Activated CD8-positive, alpha-beta memory T cell treated with anti-CD3 and anti-CD28 coated beads for 4 hours (primary cell): ENCODE results near the gene DCST1.
A peak's percentile ranks its signal among the peaks of the same experiment; 100 is the strongest.

Experiments used
- DNase-seq, 2 donors: peaks; one replicate each; pipeline ENCODE4 v3.0.0-alpha.2; 2020; ENCODE audit warnings: low read depth in 2 of 2

DCST1 gene

GRCh38 chr1:155072531-155073289, 39.1 kb downstream of the DCST1 start:
- no peak for DNase-seq

GRCh38 chr1:155073377-155074242, 40.0 kb downstream of the DCST1 start:
- DNase-seq = no peak

GRCh38 chr1:155075535-155075934, 41.9 kb downstream of the DCST1 start:
- no peak for DNase-seq

DNA sequence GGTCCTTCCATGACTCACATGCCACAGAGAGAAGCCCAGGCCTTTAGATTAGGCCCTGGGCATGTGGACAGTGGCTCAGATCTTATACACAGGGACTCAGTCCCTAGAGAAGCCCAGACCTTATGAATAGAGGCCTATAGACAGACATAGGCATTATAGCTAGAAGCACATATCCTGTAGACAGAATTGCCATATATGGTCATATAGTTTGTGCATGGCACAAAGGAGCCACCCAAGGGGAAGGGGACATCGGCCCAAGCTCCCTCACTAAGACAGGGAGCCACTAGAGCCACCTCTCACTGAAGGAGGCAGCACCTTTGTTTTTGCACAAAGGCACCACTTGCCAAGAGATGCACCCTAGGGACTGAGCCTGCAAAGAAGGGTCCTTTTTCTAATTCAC, 42.7 kb downstream of the DCST1 start:
- no peak for DNase-seq

- no peak for DNase-seq
These were observed 43.7 kb downstream of the DCST1 start for GRCh38 chr1:155077346-155077745.

GRCh38 chr1:155077758-155078445, 44.3 kb downstream of the DCST1 start:
- DNase-seq = no peak

DNA sequence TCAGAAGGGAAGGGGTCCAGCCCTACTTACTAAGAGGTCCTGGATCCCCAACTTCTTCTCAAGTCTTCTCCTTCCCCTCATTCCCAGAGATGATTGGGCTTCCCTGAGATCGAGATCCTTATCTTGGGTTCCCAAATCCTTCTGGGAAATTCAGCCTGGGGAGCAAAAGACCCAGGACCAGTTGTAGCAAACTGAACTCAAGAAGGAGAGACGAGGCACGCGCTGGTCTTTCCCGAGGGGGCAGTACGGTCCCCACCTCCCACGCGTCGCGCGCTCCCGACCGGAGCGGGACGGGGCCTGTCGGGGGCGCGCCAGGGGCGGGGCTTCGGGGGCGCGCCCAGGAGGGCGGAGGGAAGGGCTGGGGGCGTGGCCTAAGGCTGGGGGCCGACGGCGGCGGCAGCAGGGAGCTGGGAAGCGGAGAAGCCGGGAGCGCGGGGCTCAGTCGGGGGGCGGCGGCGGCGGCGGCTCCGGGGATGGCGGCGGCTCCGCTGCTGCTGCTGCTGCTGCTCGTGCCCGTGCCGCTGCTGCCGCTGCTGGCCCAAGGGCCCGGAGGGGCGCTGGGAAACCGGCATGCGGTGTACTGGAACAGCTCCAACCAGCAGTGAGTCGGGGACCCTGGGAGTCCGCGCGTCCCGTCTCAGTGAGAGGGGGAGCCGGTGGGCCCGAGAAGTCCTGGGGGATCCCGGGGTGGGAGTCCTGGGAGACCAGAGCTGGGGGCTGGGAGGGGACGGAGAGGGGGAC, 45.0 kb downstream of the DCST1 start, which contains the start of gene EFNA3:
Gene EFNA3 (plus strand): TSS at position 369 of the 741 bp plus-strand sequence. CDS start 105 bp downstream, at position 474.
- DNase-seq = no peak

- DNase-seq = no peak
These were observed 45.5 kb downstream of the DCST1 start for GRCh38 chr1:155079210-155079486.

- no peak for DNase-seq
These were observed 46.1 kb downstream of the DCST1 start for GRCh38 chr1:155079487-155080311.

DNA sequence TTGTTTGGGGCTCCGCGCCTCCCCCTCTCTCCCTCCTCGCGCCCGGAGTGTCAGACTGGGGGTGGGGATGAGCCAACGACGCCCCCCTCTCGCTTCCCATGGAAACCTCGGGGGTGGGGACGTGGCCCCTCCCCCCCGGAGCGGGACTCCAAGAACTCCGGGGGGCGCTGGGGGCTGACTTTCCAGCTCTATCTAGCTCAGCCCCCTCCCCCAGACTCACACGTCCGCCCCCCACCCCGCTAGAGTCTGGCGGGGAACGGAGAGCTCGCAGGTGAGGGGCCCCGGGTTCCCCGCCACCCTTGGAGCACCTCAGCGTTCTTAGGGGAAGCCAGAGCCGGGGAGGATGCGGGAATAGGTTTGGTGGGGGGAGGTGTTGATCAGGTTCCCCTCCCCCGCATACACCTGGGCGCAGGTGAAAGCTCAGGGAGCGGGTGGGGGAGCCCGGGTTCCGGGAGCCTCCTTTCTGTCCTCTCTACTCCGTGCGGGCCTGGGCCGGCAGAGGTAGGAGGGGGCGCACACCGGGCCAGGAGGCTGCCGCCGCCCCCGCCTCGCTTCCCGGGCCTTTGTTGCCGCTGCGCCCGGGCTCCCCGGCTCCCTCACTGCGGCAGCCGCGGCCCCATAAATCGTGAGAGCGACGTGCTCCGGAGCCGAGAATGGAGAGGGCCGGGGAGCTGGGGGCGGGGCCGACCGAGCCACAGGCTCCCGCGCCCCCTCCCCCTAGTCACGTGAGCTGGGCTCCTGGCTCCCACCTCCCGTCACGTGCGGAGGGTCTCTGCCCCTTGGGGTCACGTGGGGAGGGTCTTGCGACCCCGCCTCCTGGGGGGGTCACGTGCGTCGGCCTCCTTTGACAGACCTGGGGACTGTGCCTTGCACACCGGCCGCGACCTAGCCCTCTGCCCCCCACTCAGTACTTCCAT, 46.9 kb downstream of the DCST1 start:
- DNase-seq = no peak

DNA sequence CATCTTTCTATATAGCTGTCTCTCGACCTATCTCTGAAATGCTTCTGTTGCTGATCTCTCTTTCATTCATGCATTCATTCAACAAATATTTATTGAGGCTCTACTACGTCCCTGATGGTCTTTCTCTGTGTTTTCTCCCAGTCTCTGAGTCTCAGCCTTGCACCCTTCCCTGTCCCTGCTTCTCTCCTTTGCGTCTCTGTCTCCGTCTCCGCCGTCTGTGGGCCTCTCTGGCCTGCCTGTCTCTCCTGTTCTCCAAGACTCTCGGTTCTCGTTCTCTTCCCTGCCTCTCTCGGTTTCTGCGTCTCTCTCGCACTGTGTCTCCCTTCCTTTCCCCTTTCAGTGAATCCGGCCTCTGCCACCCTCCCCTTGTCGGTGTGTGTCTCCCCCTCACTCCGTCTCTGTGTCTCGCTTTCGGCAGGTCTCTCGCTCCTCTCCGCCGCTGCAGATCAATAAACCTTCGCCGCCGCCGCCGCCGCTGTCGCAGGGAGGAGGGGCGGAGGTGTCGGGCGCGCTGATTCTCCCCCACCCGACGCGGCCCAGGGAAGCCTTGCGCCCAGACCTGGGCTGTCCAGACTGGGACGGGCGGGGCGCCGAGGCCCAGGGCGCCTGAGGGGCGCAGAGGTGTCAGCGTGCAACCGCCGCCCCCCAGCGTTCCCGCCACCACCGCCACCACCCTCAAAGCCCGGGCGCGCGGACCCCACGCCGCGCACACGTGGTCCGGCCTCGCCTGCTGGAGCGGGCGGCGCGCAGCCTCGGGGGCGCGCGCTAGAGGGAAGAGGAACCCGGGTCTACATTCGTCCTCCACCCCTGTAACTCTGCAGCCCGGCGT, 48.1 kb downstream of the DCST1 start:
- no peak for DNase-seq

DNA sequence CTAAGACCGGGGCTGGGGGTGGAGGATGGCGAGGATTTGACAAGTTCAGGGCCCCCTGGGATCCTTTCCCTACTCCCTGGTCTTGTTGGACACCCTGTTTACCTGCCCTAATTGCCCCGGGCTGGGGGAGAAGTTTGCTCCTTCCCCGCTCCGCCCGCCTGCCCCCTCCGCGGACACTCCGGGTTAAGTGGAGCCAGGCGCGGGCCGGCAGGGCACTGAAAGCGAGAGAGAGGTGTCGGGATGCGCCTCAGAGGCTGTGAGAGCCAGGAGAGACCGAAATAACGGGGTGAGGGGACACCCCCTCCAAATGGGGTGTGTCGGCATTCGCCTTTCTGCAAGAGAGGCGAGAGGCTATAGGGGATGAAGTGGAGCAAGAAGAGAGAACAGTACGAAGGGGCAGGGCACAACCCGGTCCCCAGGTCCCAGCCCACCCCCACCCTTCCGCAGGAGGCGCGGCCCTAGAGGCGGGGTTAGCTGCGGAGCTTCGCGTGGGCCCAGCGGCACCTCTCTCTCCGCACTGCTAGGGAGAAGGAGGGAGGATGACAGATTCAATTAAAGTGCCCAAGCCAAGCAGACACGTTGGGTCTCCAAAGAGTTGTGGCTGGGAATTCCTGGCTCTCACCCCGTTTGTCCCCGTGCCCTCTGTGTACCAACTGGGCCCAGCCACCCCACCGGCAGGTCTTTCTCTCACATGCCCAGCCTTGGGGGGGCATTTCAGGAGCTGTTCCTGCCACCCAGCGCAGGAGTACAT, 48.9 kb downstream of the DCST1 start:
- DNase-seq = no peak

DNA sequence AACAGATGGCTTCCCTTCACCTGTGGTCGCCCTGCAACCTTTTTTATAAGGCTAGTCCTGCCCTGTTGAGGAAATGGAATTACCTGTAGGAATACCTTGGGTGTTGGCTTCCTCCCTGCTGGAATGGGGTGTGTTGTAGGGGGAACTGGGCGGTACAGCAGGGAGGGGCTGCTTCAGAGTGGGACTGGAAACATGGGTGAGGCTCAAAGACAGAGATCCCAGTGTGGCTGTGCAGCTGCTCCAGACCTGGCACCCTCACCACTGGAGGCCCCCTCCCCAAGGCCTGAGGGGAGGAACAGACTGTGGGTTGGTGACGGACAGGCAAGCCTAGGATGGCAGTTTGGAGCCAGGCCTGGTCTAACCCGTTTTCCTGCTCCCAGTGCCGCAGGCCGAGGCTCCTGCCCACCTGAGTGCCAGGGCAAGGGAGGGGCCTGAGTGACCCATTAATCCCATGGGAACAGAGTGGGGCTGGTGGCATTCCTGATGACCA, 49.5 kb downstream of the DCST1 start:
- no peak for DNase-seq

DNA sequence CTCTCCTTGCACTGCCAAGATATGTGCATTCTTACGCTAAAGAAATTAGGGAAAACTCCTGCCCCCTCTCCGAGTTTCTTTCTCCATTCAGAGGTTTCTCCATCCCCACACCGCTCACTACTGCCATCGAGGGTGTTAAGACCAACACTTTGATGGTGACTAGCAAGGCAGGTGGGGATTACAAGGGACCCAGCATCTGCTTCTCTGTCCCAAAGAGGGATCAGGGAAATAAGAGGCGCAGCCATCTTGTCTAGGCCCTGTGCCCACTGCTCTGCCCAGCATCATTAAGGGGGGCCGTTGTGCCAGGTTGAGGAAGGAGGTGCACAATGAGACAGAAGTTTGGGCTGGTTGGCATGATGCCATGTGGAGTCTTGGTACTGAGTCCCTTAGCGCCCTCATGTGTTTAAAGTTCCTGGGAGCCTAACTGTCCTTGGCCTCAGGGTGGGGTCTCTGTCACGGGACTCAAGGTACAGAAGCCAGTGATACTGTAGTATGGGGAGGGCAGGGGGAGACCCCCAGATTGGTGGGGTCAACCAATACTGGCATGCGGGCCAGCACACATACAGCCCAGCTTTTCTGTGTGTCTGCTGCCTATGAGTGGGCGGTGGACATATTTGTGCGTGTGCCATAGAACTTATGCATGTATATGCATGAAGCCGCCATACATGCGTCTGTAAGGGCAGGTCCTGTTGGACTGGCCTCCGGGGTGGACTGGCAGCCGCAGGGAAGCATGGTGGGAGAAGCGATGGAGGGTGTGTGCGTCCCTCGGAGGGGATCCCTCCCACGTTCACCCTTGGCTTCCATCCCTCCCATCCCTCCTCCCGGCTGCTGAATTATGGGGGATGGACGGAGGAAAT, 50.5 kb downstream of the DCST1 start:
- no peak for DNase-seq

GRCh38 chr1:155084722-155085503, 51.3 kb downstream of the DCST1 start:
- peak; percentile 78 for DNase-seq

DNA sequence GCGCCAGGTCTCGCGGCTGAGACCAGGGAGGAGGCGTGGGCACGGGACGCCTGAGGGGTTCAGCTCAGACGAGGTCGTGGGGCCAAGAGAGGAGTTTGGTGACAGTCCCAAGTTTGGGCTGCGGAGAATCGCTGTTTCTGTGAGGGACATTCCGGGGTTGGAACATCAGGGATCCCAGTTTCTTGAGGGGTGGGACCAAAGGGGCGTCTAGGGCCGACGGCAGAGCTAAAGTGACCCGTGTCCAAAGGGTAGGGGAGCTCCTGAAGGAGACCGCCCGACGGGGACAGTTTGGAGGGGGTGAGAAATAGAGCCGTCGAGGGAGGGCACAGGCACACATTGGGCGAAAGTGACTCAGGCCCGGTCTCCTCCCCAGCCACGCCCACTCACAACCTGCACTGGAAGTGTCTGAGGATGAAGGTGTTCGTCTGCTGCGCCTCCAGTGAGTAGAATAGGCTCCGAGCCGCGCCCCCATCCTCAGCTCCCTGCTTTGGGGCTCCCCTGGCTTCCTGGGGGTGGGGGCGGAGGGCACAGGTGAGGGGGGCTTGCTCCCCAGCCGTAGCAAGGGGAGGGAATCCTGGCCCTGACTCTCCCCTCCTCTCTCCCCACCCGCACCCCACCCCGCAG, 52.0 kb downstream of the DCST1 start:
- peak; percentile 61 to 75 for DNase-seq
